ENCODE results near the gene TRIM44. TPM values are rescaled to one million over a fixed set of nuclear protein-coding genes. Genes with fewer than 3 reads are reported as not detected.

TRIM44 gene
- total RNA-seq, 1 donor from 2014 or later = 53.3 TPM

DNA sequence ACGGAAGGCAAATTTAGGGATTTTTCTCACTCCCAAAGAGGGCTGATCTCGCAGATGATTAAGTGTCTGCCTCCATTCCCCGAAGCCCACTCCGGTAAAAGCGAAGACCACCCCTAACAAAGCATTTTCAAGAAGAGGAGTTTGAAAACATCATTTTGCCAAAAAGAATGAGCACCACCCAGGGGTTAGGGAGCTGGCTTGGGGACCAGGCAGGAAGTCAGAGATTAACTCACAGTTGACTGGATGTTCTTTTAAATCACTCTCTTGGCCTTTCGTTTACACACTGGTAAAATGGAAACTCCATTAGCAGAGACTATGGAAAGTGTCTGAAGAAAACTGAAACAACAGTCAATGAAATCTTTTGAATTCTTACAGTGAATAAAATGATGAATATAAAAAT lies 7.9 kb upstream of the TRIM44 start:
- Mint-ChIP-seq H3K27ac (ENCODE audit: unreplicated experiment) (no peak overlapping the region), H3K36me3 (ENCODE audit: unreplicated experiment) (no peaks in the 10 kb centered on the region), H3K4me1 (ENCODE audit: low read depth, unreplicated experiment) (no peaks in the 10 kb centered on the region), H3K27me3 (ENCODE audit: unreplicated experiment) (peaks cover 6% of the 10 kb centered on the region), H3K4me3 (ENCODE audit: unreplicated experiment) (no peak overlapping the region), H3K9me3 (ENCODE audit: unreplicated experiment) (no peaks in the 10 kb centered on the region)
- no peak for DNase-seq
- TF ChIP-seq, protein P1, sequence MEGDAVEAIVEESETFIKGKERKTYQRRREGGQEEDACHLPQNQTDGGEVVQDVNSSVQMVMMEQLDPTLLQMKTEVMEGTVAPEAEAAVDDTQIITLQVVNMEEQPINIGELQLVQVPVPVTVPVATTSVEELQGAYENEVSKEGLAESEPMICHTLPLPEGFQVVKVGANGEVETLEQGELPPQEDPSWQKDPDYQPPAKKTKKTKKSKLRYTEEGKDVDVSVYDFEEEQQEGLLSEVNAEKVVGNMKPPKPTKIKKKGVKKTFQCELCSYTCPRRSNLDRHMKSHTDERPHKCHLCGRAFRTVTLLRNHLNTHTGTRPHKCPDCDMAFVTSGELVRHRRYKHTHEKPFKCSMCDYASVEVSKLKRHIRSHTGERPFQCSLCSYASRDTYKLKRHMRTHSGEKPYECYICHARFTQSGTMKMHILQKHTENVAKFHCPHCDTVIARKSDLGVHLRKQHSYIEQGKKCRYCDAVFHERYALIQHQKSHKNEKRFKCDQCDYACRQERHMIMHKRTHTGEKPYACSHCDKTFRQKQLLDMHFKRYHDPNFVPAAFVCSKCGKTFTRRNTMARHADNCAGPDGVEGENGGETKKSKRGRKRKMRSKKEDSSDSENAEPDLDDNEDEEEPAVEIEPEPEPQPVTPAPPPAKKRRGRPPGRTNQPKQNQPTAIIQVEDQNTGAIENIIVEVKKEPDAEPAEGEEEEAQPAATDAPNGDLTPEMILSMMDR (IDR thresholded peaks at IDR 0.05; ENCODE audit: partially characterized antibody, unreplicated experiment) = no peak

DNA sequence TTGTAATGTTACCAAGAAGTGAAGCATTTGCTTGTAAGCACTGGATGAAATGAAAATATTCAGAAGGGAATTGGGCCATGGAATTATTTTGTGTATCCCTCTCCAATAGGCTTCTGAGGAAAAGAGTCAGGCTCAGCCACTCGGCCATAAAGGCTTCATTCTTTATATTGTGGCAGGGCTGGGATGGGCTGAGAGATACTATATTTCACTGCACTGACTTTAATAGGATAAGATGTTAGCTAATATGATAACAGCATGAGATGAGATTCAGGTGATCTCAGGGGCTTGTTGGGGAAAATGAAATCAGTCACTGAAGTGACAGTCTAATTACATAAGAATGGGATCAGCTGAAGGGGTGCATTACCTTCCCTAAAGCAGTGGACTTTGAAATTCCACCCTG lies 7.3 kb upstream of the TRIM44 start:
- Mint-ChIP-seq H3K4me1 (ENCODE audit: low read depth, unreplicated experiment) (no peaks in the 10 kb centered on the region), H3K27ac (ENCODE audit: unreplicated experiment) (no peak overlapping the region), H3K27me3 (ENCODE audit: unreplicated experiment) (peaks cover 6% of the 10 kb centered on the region), H3K4me3 (ENCODE audit: unreplicated experiment) (no peak overlapping the region), H3K36me3 (ENCODE audit: unreplicated experiment) (no peaks in the 10 kb centered on the region), H3K9me3 (ENCODE audit: unreplicated experiment) (no peaks in the 10 kb centered on the region)
- TF ChIP-seq, protein P1 (IDR thresholded peaks at IDR 0.05; ENCODE audit: partially characterized antibody, unreplicated experiment) = no peak
- no peak for DNase-seq

DNA sequence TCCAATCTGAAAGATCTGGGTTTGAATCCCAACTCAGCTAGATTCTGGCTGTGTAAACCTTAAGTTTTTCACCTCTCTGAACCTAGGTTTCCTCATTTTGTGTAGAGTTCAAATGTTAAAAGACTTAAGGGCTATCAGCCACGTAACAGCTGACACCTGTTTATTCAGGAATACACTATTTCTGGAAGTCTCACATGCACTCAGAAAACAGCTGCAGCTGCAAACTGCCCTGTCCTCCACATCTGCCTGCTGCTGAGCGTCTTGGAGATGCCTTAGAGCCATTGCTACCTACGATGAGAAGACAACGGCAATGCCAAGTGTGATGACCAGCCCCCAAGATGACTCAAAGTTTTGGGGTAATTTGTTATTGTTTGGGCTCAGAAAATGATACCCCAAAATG lies 6.7 kb upstream of the TRIM44 start:
- H3K36me3 Mint-ChIP-seq (ENCODE audit: unreplicated experiment) = no peaks in the 10 kb centered on the region
- no peaks in the 10 kb centered on the region for H3K4me1 Mint-ChIP-seq (ENCODE audit: low read depth, unreplicated experiment)
- no peaks in the 10 kb centered on the region for H3K9me3 Mint-ChIP-seq (ENCODE audit: unreplicated experiment)
- TF ChIP-seq, protein P1 (IDR thresholded peaks at IDR 0.05; ENCODE audit: partially characterized antibody, unreplicated experiment) = no peak
- no peak for DNase-seq
- no peak overlapping the region for H3K27ac Mint-ChIP-seq (ENCODE audit: unreplicated experiment)
- H3K27me3 Mint-ChIP-seq (ENCODE audit: unreplicated experiment) = peaks cover 5% of the 10 kb centered on the region
- H3K4me3 Mint-ChIP-seq (ENCODE audit: unreplicated experiment) = no peak overlapping the region

DNA sequence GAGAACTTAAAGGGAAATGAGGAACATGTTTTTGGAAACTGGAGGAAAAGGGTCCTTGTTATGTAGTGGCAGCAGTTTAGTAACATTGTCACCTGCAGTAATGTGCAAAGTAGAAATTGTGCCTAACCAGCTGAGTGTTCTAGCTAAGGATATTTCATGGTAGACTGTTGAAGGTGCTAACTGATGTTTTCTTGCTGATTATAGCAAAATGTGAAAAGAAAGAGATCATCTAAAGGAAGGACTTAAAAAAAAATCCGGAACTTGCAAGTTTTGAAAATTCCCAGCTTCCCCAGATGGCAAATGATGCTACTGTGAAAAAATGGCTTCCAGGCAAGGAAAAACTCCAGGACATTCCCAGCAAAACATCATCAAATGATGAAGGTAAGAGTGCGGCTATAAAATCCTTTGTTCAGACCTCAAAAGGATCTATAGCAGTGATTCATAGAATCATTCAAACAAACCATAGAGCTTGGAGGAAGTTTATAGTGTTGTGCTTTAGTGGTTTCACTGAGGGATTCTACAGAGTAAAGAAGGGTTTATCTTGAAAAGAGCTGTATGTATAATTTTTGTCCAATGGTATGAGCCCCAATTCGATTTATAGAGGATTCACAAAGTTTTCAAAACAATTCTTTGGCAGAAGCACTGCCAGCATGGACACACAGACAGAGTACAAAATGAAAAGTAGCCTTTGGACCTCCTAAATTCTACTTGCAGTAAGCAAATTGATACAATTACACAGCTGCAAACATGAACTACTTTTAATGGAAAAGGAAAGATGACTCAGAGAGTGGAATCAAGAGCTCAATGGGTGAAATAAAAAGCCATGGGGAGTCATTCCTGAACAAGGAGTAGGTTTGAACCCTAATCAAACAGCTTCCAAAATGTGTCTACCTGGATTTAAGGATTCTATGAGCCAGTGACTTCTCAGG lies 4.3 kb upstream of the TRIM44 start:
- DNase-seq = no peak
- Mint-ChIP-seq H3K4me3 (ENCODE audit: unreplicated experiment) (no peak overlapping the region), H3K4me1 (ENCODE audit: low read depth, unreplicated experiment) (peaks cover 10% of the 10 kb centered on the region), H3K27ac (ENCODE audit: unreplicated experiment) (no peak overlapping the region), H3K9me3 (ENCODE audit: unreplicated experiment) (peaks cover 9% of the 10 kb centered on the region), H3K27me3 (ENCODE audit: unreplicated experiment) (peaks cover 13% of the 10 kb centered on the region), H3K36me3 (ENCODE audit: unreplicated experiment) (no peaks in the 10 kb centered on the region)
- TF ChIP-seq, protein P1 (IDR thresholded peaks at IDR 0.05; ENCODE audit: partially characterized antibody, unreplicated experiment) = no peak

DNA sequence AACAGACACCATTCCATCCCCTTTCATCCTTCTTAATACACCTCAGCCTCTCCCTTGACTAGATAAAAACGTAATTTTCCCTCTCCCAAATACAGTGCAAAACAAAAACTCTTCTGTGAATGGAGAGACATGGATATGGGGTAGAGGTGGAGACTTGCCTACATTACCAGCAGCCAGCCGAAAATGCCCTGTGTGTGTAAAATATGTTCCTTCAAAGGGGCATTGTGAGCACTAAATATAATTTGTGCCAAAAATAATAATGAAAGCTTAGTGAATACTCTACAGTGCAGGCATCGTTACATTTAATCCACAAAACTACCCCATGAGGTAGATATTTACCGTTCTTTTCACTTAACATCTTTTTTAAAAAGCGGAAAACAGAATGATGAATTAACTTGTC lies 1.0 kb upstream of the TRIM44 start:
- Mint-ChIP-seq H3K4me3 (ENCODE audit: unreplicated experiment) (peak overlapping the region; percentile 93), H3K9me3 (ENCODE audit: unreplicated experiment) (peaks cover 20% of the 10 kb centered on the region), H3K36me3 (ENCODE audit: unreplicated experiment) (peaks cover 23% of the 10 kb centered on the region), H3K4me1 (ENCODE audit: low read depth, unreplicated experiment) (peaks cover 17% of the 10 kb centered on the region), H3K27ac (ENCODE audit: unreplicated experiment) (peak overlapping the region; percentile 95), H3K27me3 (ENCODE audit: unreplicated experiment) (peaks cover 15% of the 10 kb centered on the region)
- DNase-seq = no peak
- TF ChIP-seq, protein P1 (IDR thresholded peaks at IDR 0.05; ENCODE audit: partially characterized antibody, unreplicated experiment) = no peak

All from glutamatergic neuron (in vitro differentiated cells).